Adrenal gland (tissue), 12 donors: ENCODE data around the gene CRTC3. TPM values are rescaled to one million over a fixed set of nuclear protein-coding genes. Genes with fewer than 3 reads are reported as not detected.
"Not testable (repeated sequence)": the region's sequence is repeated elsewhere in the genome, so short reads cannot be mapped to it uniquely, and the experiment has no call there.

Source experiments
- DNase-seq, 7 donors: peaks; one replicate each; pipeline ENCODE4 v3.0.0-alpha.2; 2019 to 2020
- H3K27ac ChIP-seq, 5 donors: fragments of 200-600 bp; sonication (generic) in 4 of 5; 1 replicate in 3 of 5; 2 replicates in 2 of 5; pipeline versions ENCODE4 v1.5.1 to v1.8.0; 2016 to 2020; ENCODE audit warnings: mild to moderate bottlenecking in 1 of 5
- H3K27me3 ChIP-seq: fragments of 200-600 bp; 2 replicates; pipeline ENCODE4 v1.8.0; 2021
- H3K36me3 ChIP-seq, 2 donors: fragments of 200-600 bp; replicated peaks in 1 of 2; 1 replicate in 1 of 2; 2 replicates in 1 of 2; pipeline versions ENCODE4 v1.5.1 to v1.8.0; 2018 to 2022
- H3K4me1 ChIP-seq, 2 donors: fragments of 200-600 bp; replicated peaks in 1 of 2; 1 replicate in 1 of 2; 2 replicates in 1 of 2; pipeline versions ENCODE4 v1.5.1 to v1.8.0; 2018 to 2021
- H3K4me3 ChIP-seq, 4 donors: fragments of 200-600 bp; sonication (generic) in 3 of 4; one replicate each; pipeline ENCODE4 v1.5.1; 2016 to 2018
- H3K9me3 ChIP-seq, 3 donors: fragments of 200-600 bp; sonication (generic) in 1 of 3; replicated peaks in 1 of 3; 1 replicate in 2 of 3; 2 replicates in 1 of 3; pipeline versions ENCODE4 v1.5.1 to v1.8.0; 2016 to 2021
- POLR2A ChIP-seq, 2 donors: fragments of 450-650 bp; IDR thresholded peaks; one replicate each; pipeline ENCODE4 v1.6.1; 2017; ENCODE audit warnings: antibody characterized with exemption in 2 of 2, mild to moderate bottlenecking in 2 of 2, moderate library complexity in 1 of 2
- WGBS, 4 donors: extraction: QIAGEN DNeasy Blood & Tissue Kit in 2 of 4; methylation state at CpG; one replicate each; pipeline versions ENCODE4 v1.1.5 to v1.1.7; 2013 to 2017; 5-methylcytosine and 5-hydroxymethylcytosine counted together
- intact Hi-C, 2 donors: fragments of 100-400 bp; cut with DNase I; formaldehyde crosslinking; loops; one replicate each; pipeline versions ENCODE4 v1.14.1 to v1.15.0; 2022 to 2023
- polyA plus RNA-seq, 3 donors: library from polyadenylated mRNA; stranded (reverse); fragments of 200-250 nt in 2 of 3; fragments of 350-450 nt in 1 of 3; fragmentation: Illumina TruSeq in 1 of 3; extraction: RNeasy Lipid Tissue Mini Kit (QIAGEN cat#74804) in 1 of 3; gene quantifications; one replicate each; pipeline ENCODE4 v1.2.3, GENCODE V29; 2013 to 2014
- total RNA-seq, 9 donors: library from RNA; depleted of rRNA in 4 of 9; stranded (reverse); fragments of >200 nt in 4 of 9; fragments of 120-200 nt in 1 of 9; fragmentation: NEBNext Ultra II Directional in 1 of 9; extraction: Animal tissue kit (Norgen Biotek cat#: 25700) in 1 of 9; gene quantifications; one replicate each; pipeline versions ENCODE4 v1.1.0 to v1.2.4, GENCODE V29; 2013 to 2023
- TF ChIP-seq, protein P1 (sequence below), 6 experiments: fragments of 450-650 bp in 4 of 6; fragments of 200-600 bp in 2 of 6; sonication (generic) in 1 of 6; IDR thresholded peaks; 1 replicate in 5 of 6; 2 replicates in 1 of 6; pipeline versions ENCODE4 v1.5.1 to v1.8.0; 2016 to 2021; ENCODE audit warnings: antibody characterized with exemption in 6 of 6, mild to moderate bottlenecking in 2 of 6, moderate library complexity in 1 of 6
- donor health status: healthy with polysubstance abuse.
- donor health status: Bipolar disorder and iron deficiency.
- donor health status: DM: yes; HTN: yes; CAD: no.
- donor health status: DM: no; HTN: no; CAD: no.
- donor health status: DM: no; HTN: no; CAD: no.
- donor health status: DM: yes; HTN: yes; CAD: no.

The CRTC3 gene
- total and polyA plus RNA-seq, 12 donors: 11.5 to 46.7 (median 31.8) TPM

DNA sequence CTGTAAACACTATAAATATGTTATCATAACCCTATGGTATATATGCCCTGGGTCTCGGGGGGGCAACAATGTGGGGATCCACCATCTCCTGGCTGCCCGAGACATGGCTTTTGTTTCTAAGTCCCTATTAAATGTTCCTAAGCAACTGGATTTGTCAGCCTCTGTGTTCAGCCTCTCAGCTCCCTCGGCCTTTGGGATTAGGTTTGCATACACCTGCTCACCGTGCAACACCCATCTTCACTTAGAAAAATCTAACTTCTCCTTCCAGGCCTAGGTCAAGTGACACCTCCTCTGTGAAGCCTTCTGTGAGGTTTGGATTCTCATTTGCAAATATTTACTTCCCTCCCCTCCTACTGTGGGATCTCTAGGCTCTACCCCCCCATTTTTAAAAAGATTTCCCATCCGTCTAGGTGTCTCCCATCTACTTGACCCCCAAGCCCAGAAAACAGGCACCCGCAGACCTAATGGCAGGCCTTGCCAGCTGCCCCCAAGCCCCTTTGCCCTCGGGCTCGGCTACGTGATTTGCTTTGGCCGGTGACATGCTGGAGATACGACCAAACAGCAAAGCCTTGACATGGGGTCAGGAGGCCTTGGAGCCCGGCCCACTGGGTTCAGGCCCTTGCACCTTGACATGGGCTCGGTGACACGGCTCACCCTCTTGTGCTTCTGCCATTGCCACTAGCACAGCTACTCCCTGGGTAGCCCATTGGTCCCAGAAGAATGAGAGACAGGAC, 121.4 kb downstream of the CRTC3 start:
- no peak for TF ChIP-seq POLR2A (IDR thresholded peaks at IDR 0.05)
- TF ChIP-seq, protein P1, sequence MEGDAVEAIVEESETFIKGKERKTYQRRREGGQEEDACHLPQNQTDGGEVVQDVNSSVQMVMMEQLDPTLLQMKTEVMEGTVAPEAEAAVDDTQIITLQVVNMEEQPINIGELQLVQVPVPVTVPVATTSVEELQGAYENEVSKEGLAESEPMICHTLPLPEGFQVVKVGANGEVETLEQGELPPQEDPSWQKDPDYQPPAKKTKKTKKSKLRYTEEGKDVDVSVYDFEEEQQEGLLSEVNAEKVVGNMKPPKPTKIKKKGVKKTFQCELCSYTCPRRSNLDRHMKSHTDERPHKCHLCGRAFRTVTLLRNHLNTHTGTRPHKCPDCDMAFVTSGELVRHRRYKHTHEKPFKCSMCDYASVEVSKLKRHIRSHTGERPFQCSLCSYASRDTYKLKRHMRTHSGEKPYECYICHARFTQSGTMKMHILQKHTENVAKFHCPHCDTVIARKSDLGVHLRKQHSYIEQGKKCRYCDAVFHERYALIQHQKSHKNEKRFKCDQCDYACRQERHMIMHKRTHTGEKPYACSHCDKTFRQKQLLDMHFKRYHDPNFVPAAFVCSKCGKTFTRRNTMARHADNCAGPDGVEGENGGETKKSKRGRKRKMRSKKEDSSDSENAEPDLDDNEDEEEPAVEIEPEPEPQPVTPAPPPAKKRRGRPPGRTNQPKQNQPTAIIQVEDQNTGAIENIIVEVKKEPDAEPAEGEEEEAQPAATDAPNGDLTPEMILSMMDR (IDR thresholded peaks at IDR 0.05): no peak
- Histone ChIP-seq H3K4me3 (no peak overlapping the region), H3K27ac (no peak overlapping the region), H3K4me1 (peaks cover 0 to 24% of the 10 kb centered on the region in 2 donors), H3K27me3 (no peaks in the 10 kb centered on the region), H3K9me3 (no peaks in the 10 kb centered on the region), H3K36me3 (no peaks in the 10 kb centered on the region)
- intact Hi-C loops: no loop called here
- DNase-seq: no peak
- 71 to 99% (median 92%) methylated on average over 7 to 14 of the region's 14 CpGs for WGBS, 4 donors

GRCh38 chr15:90654233-90655136, 124.8 kb downstream of the CRTC3 start:
- Histone ChIP-seq H3K27ac (peak overlapping the region in 2 of 5 donors; percentile 19 to 34), H3K9me3 (no peaks in the 10 kb centered on the region), H3K36me3 (no peaks in the 10 kb centered on the region), H3K27me3 (no peaks in the 10 kb centered on the region), H3K4me1 (peaks cover 0 to 17% of the 10 kb centered on the region in 2 donors), H3K4me3 (no peak overlapping the region)
- WGBS, 4 donors: 71 to 83% (median 77%) methylated on average over 9 to 12 of the region's 12 CpGs
- intact Hi-C loops: no loop called here
- DNase-seq: peak in 3 of 7 donors; percentile 5 to 43 (median 31)
- TF ChIP-seq POLR2A (IDR thresholded peaks at IDR 0.05): no peak
- TF ChIP-seq, protein P1 (IDR thresholded peaks at IDR 0.05): no peak

DNA sequence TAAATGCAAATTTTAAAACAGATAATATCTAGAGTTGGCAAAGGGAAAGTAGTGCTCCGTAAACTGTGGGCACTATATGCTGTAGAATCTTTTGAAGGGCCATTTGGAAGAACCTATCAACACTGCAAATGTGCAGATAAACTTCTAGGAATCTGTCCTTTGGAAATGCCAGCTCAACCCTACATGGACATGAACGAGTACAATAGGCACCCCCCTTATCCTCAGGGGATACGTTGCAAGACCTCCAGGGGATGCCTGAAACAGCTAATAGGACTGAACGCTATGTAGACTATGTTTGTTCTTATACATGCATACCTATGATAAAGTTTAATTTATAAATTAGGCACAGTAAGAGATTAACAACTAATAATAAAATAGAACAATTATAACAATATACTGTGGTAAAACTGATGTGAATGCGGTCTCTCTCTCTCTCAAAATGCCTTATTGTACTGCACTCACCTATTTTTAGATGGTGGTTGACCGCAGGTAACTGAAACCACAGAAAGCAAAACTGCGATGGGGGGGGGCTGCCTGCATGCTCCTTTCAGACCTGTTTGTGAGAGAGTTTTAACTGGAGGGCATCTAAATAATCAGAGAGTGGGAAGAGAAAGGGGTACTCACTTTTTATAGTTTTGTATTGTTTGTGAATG, 127.9 kb downstream of the CRTC3 start:
- intact Hi-C loops, H3K36me3 ChIP-seq, H3K9me3 ChIP-seq, H3K4me3 ChIP-seq, DNase-seq, H3K27ac ChIP-seq, H3K27me3 ChIP-seq: not testable (repeated sequence)
- WGBS, 4 donors: 56 to 64% (median 60%) methylated on average over 7 of the region's 7 CpGs
- H3K4me1 ChIP-seq: peaks cover 9 to 29% of the 10 kb centered on the region in 2 donors

DNA sequence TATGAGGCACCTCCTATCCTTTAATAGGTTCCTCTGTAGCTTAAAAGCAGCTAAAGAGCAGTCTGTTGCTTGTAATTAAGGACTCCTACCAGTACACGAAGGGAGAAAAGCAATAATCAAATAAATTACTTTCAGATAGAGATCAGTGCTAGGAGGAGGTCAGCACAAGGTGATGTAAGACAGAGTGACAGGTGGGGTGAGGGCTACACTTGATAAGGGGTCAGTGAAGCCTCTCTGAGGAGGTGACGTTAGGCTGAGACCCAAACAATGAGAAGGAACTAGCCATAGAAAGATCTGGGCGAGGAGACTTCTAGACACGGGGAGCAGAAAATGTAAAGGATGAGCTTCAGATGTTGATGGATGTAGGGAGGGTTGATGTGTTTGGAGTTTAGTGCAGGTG, 129.8 kb downstream of the CRTC3 start:
- Histone ChIP-seq H3K36me3 (no peaks in the 10 kb centered on the region), H3K9me3 (no peaks in the 10 kb centered on the region), H3K27ac (peak overlapping the region in 2 of 5 donors; percentile 86 to 89), H3K4me1 (peaks cover 9 to 28% of the 10 kb centered on the region in 2 donors), H3K4me3 (no peak overlapping the region), H3K27me3 (no peaks in the 10 kb centered on the region)
- intact Hi-C loops: no loop called here
- WGBS, 4 donors: 88 to 91% (median 90%) methylated on average over 4 of the region's 4 CpGs
- TF ChIP-seq, protein P1 (IDR thresholded peaks at IDR 0.05): no peak
- TF ChIP-seq POLR2A (IDR thresholded peaks at IDR 0.05): no peak
- DNase-seq: no peak
